ENCODE results near the gene LIFR. TPM values are rescaled to one million over a fixed set of nuclear protein-coding genes. Genes with fewer than 3 reads are reported as not detected.
"Not testable (repeated sequence)": the region's sequence is repeated elsewhere in the genome, so short reads cannot be mapped to it uniquely, and the experiment has no call there.

Gene LIFR
- total RNA-seq, 1 donor, result 39.8 TPM

- no peak for DNase-seq (ENCODE audit: insufficient read length, low spot score, missing footprints)
- H3K4me2 ChIP-seq (ENCODE audit: insufficient read depth, low read length), result no peak overlapping the region
- TF ChIP-seq CTCF (IDR thresholded peaks at IDR 0.05; ENCODE audit: extremely low read depth, low read depth, low read length), result no peak
- H2AFZ ChIP-seq (ENCODE audit: low read length), result no peak overlapping the region
- peaks cover under 1% of the 10 kb centered on the region for H3K4me1 ChIP-seq (ENCODE audit: insufficient read depth, low read length)
- peaks cover 19% of the 10 kb centered on the region for H3K36me3 ChIP-seq (ENCODE audit: insufficient read depth, low read length)
- no peaks in the 10 kb centered on the region for H3K9me3 ChIP-seq (ENCODE audit: low read depth, low read length)
- H3K27ac ChIP-seq (ENCODE audit: low read depth, low read length), result no peak overlapping the region
- H3K4me3 ChIP-seq (ENCODE audit: insufficient read depth, low read length), result no peak overlapping the region
- H4K20me1 ChIP-seq (ENCODE audit: insufficient read depth, low read length), result no peaks in the 10 kb centered on the region
- H3K79me2 ChIP-seq (ENCODE audit: insufficient read depth, low read length), result no peaks in the 10 kb centered on the region
- no peaks in the 10 kb centered on the region for H3K27me3 ChIP-seq (ENCODE audit: insufficient read depth, low read length)
These were observed 37.0 kb downstream of the LIFR start for GRCh38 chr5:38519476-38519875.

- H3K36me3 ChIP-seq (ENCODE audit: insufficient read depth, low read length), result peaks cover 18% of the 10 kb centered on the region
- no peak for DNase-seq (ENCODE audit: insufficient read length, low spot score, missing footprints)
- H3K27me3 ChIP-seq (ENCODE audit: insufficient read depth, low read length), result no peaks in the 10 kb centered on the region
- H3K79me2 ChIP-seq (ENCODE audit: insufficient read depth, low read length), result no peaks in the 10 kb centered on the region
- H2AFZ ChIP-seq (ENCODE audit: low read length), result no peak overlapping the region
- H3K4me3 ChIP-seq (ENCODE audit: insufficient read depth, low read length), result no peak overlapping the region
- no peak overlapping the region for H3K27ac ChIP-seq (ENCODE audit: low read depth, low read length)
- TF ChIP-seq CTCF (IDR thresholded peaks at IDR 0.05; ENCODE audit: extremely low read depth, low read depth, low read length), result no peak
- H3K9me3 ChIP-seq (ENCODE audit: low read depth, low read length), result no peaks in the 10 kb centered on the region
- H3K4me1 ChIP-seq (ENCODE audit: insufficient read depth, low read length), result no peaks in the 10 kb centered on the region
- no peak overlapping the region for H3K4me2 ChIP-seq (ENCODE audit: insufficient read depth, low read length)
- H4K20me1 ChIP-seq (ENCODE audit: insufficient read depth, low read length), result no peaks in the 10 kb centered on the region
These were observed 38.1 kb downstream of the LIFR start for GRCh38 chr5:38518341-38518740.

- not testable (repeated sequence) for H3K4me1 ChIP-seq (ENCODE audit: insufficient read depth, low read length); H3K4me2 ChIP-seq (ENCODE audit: insufficient read depth, low read length); H3K4me3 ChIP-seq (ENCODE audit: insufficient read depth, low read length); H3K27ac ChIP-seq (ENCODE audit: low read depth, low read length); H3K36me3 ChIP-seq (ENCODE audit: insufficient read depth, low read length); DNase-seq (ENCODE audit: insufficient read length, low spot score, missing footprints); H3K27me3 ChIP-seq (ENCODE audit: insufficient read depth, low read length); H4K20me1 ChIP-seq (ENCODE audit: insufficient read depth, low read length); H2AFZ ChIP-seq (ENCODE audit: low read length); H3K79me2 ChIP-seq (ENCODE audit: insufficient read depth, low read length); H3K9me3 ChIP-seq (ENCODE audit: low read depth, low read length)
These were observed 39.8 kb downstream of the LIFR start for GRCh38 chr5:38516649-38517048.

- Histone ChIP-seq H4K20me1 (ENCODE audit: insufficient read depth, low read length) (no peaks in the 10 kb centered on the region), H3K4me1 (ENCODE audit: insufficient read depth, low read length) (no peaks in the 10 kb centered on the region), H3K4me2 (ENCODE audit: insufficient read depth, low read length) (no peak overlapping the region), H3K27ac (ENCODE audit: low read depth, low read length) (no peak overlapping the region), H3K9me3 (ENCODE audit: low read depth, low read length) (no peaks in the 10 kb centered on the region), H3K79me2 (ENCODE audit: insufficient read depth, low read length) (no peaks in the 10 kb centered on the region), H3K4me3 (ENCODE audit: insufficient read depth, low read length) (no peak overlapping the region), H3K27me3 (ENCODE audit: insufficient read depth, low read length) (no peaks in the 10 kb centered on the region), H2AFZ (ENCODE audit: low read length) (no peak overlapping the region), H3K36me3 (ENCODE audit: insufficient read depth, low read length) (no peaks in the 10 kb centered on the region)
- DNase-seq (ENCODE audit: insufficient read length, low spot score, missing footprints), result no peak
- TF ChIP-seq CTCF (IDR thresholded peaks at IDR 0.05; ENCODE audit: extremely low read depth, low read depth, low read length), result peak; percentile 81
These were observed 40.8 kb downstream of the LIFR start for GRCh38 chr5:38515646-38516045.

Measured in osteoblast (primary cell).